Fibroblast of skin of left quadriceps (primary cell): Measurements from ENCODE around the gene FEV.

ENCODE experiments used
- DNase-seq, 2 experiments: peaks; one replicate each; pipeline ENCODE4 v3.0.0-alpha.2; 2013; ENCODE audit warnings: low read depth in 2 of 2

The FEV gene

GRCh38 chr2:218993345-218994315 lies 8.6 kb upstream of the FEV start, which contains the start of gene CRYBA2:
TSS of gene CRYBA2 (minus strand) at chr2:218993422. CDS start at chr2:218993176, 246 bp downstream.
- no peak for DNase-seq

DNA sequence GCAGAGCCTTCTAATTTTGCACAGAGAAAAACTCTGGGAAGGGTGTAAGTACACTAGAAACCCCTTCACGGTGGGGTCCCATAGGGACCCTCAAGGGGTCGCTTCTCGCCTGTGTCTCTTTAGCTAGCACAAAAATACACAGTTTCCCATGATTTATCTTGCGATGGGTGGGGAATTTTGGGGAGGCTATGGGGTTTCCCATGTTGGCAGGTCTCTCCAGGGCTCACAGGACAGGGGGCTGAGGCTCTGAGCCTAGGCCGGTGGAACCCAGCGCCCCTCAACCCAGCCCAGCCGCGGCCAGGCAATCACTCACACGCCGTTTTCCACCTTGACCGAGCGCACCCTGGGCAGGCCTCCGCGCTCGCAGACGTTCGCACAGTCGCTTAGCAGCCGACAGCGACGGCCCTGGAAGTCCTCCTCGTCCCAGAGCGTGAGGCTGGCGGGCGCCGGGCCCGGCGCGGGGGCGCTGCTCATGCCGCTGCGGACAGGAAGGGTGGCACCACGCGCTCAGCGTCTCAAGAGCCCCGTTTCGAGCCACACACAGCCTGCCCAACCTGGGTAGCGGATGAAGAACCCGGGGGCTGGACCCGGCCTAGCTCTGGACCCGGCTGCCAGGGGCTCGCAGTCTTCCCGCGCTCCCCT lies 7.8 kb upstream of the FEV start:
- no peak for DNase-seq

GRCh38 chr2:218992196-218992595 lies 7.2 kb upstream of the FEV start:
- DNase-seq, result no peak

GRCh38 chr2:218991674-218992168 lies 6.7 kb upstream of the FEV start:
- peak in 1 of 2 experiments; percentile 4 for DNase-seq

DNA sequence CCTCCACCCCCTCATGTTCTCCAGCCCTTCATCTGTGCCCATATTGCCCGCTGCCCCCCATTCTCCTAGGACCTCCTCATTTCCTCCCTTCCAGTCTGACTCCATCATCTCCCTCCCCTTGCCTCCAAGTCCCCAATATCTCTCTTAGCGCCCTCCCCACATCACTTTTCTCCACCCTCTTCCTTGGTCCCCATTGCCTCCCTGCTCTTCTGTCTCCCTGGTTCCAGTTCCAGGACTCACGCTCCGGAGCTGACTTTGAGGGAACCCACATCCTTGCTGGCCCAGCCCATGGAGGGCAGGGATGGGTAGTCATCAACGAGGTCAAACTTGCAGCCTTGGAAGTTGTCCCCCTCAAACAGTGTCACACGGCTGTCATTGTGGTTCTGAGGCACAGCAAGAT lies 5.6 kb upstream of the FEV start:
- DNase-seq, result no peak

GRCh38 chr2:218990052-218990451 lies 5.1 kb upstream of the FEV start:
- DNase-seq, result no peak

DNA sequence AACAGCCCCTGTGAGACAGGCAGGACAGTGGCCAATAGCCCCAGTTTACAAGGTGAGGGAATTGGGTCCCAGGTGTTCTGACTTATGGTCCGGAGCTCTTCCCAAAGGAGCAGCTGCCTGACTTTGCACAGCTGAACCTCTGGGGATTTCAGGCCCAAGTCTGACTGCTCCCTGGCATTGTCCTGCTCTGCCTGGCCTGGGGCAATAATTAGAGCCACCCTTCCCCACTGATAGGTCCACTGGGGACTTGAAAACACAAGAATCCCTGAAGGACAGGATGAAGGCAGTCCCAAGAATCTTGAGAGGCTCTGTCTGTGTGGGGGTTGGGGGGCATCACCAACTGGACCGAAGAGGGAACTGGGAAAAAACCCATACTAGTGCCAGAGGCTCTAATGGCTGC lies 3.7 kb upstream of the FEV start:
- no peak for DNase-seq

GRCh38 chr2:218988164-218988563 lies 3.2 kb upstream of the FEV start:
- DNase-seq, result no peak

- DNase-seq, result no peak
Measured at GRCh38 chr2:218986148-218986761, 1.3 kb upstream of the FEV start.

- no peak for DNase-seq
Measured at GRCh38 chr2:218985325-218986091, 524 bp upstream of the FEV start.

DNA sequence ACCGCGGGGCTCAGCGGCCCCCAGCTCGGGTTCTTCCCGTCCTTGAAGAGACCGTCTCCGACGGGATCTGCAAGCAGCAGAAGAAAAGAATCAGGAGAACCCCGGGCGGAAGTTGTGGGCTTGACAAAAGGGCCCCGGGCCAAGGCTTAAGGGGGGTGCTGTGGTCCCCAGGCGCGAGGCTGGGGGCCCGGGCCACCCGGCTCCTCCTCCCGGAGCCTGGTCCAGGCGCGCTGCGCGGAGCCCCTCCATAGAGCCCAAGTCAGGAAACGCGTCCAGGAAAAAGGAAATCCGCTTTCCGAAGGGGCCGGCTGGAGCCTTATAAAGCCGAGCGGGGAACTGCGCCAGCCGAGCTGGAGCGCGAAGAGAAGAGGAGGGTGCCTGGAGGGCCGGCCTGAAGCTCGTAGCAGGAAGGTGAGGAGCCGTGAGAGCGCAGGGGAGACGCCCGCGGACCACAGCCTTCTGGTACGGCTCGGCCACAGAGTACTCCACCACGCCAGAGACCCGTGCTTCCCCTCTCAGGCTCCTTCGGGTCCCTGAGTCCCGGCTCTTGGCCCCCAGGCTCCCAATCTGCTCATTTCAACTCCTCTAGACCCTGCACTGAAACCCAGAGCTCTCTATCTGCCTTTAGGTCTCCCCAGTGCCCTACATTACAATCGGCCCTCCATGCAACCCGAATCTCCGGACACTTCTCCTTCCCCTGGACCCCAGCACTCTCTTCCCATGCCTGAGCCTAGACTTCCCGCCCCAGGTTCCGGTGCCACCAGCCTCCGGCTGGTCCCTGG lies 554 bp downstream of the FEV start:
- no peak for DNase-seq

DNA sequence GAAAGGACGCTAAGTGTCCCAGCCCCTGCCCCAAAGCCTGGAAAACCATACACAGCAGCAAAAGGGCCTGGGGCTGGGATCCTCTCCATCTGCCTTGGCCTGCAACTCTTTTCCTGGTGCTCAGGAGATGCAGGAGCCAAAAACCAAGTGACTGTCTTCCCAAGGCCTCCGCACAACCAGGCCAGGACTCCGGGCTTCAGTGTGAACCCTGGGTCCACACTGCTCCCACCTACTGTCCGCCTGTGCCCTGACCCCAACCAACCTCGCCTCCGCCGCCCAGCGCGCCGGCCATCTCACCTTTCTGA lies 1.1 kb downstream of the FEV start:
- no peak for DNase-seq

DNA sequence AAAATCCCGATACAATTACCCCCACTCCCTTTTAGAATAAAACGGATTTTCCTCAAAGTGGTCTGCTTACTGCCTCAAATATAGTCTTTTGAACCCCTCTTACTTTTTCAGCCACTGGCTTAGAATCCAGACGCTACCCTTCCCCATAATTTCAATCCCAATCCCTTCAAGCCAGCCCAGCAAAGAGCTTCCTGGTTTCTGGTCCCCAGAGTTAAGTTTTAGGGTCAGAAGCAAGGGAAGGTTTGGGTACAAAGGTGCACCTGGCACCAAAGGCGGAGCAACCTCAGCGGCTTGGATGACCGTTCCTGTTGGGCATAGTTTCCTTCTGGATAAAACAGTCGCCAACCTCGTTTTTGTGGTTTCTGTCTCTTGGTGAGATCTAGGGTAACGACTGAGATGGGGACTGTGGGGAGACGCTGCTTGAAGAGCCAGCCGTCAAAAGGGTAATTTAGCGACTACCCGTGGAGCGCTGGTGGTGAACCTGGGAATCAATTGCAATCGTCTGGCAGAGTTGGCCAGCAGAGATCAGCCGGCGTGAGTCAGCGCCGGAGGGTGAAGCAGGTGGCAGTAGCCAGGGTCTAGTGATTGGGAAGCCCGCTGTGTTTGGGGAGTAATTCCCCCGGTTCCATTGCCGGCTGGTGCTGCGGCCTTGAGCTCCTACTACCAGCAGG lies 1.6 kb downstream of the FEV start:
- DNase-seq, result no peak

DNA sequence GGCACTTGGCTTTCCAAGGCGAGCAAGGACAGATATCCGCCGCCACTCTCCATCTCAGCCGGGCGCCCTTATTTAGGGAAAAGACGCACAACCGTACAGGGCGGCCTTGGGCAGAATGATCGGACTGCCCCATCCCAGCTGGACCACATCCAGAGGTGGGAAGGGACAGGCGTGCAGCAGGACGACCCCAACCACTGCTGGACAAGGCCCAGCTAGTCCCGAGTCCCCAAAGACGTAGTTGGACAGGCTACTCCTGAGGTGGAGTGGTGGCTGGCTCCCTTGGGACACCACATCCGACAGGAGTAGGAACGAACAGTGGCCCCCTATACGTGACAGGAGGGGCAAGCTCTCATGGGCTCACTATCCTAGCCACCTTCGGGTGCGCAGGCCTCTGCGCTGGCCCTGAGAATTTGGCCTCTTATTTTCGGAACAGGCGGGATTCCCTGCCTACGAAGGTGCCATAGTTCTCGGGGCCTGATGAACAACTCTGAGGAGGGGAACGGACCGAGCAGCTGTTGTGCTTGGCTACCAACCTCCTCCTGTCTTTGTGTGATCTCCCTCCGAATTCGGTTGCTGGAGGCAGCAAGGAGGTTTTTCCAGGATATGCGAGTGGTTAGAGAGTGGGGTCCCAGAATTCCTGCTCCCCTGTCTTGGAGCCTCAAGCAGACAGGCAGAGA lies 2.3 kb downstream of the FEV start:
- no peak for DNase-seq

DNA sequence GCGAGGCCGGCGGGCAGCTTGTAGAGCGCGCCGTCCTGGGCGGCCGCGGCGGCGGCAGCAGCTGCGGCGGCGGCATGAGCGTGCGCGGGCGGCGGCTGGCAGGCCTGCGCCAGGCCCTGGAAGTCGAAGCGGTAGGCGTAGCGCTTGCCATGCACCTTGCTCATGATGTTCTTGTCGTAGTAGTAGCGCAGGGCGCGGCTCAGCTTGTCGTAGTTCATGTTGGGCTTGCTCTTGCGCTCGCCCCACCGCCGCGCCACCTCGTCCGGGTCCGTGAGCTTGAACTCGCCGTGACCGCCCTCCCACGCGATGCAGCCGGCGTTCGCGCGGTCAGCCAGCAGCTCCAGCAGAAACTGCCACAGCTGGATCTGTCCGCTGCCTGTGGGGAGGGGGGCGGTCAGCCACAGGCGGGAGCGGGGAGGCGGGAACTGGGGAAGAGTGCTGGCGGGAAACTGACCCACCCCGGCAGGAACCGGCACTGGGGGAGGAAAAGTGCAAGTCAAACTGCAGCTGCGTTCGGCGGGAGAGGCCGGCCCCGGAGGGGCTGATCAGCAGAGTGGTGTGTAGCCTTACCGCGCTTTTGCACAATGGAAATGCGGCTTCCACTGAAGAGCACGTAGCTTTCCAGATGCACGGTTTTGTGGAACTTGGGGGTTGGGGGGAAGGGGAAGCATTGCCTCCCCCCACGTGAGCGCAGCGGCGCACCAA lies 3.0 kb downstream of the FEV start:
- DNase-seq, result no peak

DNA sequence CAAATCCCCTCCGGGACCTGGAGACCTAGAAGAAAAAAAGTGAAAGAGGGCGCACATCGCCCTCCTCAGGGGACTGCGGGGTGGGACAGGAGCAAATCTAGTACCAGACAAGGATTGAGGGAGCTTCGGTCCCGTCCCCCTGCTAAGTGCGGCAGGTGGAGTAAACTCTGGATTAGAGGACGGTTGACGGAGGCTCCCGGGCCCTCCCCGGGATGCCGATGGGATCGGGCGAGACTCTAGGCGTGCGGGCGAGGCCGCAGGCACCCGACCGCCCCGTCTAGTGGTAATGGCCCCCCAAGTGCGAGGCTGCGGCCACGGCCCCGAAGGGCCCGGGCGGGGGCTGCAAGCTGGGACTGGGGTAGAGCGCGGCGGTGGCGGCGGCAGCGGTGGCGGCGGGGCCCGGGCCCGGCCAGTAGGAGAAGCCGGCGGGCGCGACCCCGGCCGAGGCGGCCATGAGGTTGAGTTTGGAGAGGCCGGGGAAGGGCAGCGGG lies 3.5 kb downstream of the FEV start:
- no peak for DNase-seq

- DNase-seq, result no peak
Measured at GRCh38 chr2:218980735-218981389, 4.1 kb downstream of the FEV start.
